Gastroesophageal sphincter (tissue), 4 donors: ENCODE measurements around the gene TENM3. TPM values are rescaled to one million over a fixed set of nuclear protein-coding genes. Genes with fewer than 3 reads are reported as not detected.

Experiments
- ATAC-seq: fragments of 150-250 bp; one replicate; pipeline ENCODE4 v1.9.1; 2016; ENCODE audit warnings: mild to moderate bottlenecking, moderate library complexity
- H3K27ac ChIP-seq, 4 donors: fragments of 200-600 bp; sonication (generic) in 3 of 4; 1 replicate in 3 of 4; 2 replicates in 1 of 4; pipeline ENCODE4 v1.5.1; 2016 to 2019
- H3K27me3 ChIP-seq: fragments of 200-600 bp; sonication (generic); one replicate; pipeline ENCODE4 v1.5.1; 2019
- H3K36me3 ChIP-seq, 2 donors: fragments of 200-600 bp; sonication (generic); one replicate each; pipeline ENCODE4 v1.5.1; 2019; ENCODE audit warnings: control low read depth in 1 of 2
- H3K4me1 ChIP-seq, 3 donors: fragments of 200-600 bp; sonication (generic); 1 replicate in 2 of 3; 2 replicates in 1 of 3; pipeline ENCODE4 v1.5.1; 2016 to 2019; ENCODE audit warnings: control low read depth in 2 of 3
- H3K4me3 ChIP-seq, 2 donors: fragments of 200-600 bp; sonication (generic); one replicate each; pipeline ENCODE4 v1.5.1; 2019; ENCODE audit warnings: mild to moderate bottlenecking in 1 of 2, moderate library complexity in 1 of 2
- H3K9me3 ChIP-seq, 3 donors: fragments of 200-600 bp; sonication (generic); one replicate each; pipeline ENCODE4 v1.5.1; 2017 to 2019; ENCODE audit warnings: control low read depth in 2 of 3
- EP300 ChIP-seq: sonication (generic); formaldehyde crosslinking; IDR thresholded peaks from one replicate; pipeline ENCODE4 v1.6.1; 2017; ENCODE audit warnings: antibody characterized with exemption, mild to moderate bottlenecking
- POLR2A ChIP-seq, 2 donors: fragments of 450-650 bp; IDR thresholded peaks; one replicate each; pipeline ENCODE4 v1.6.1; 2017; ENCODE audit warnings: antibody characterized with exemption in 2 of 2, mild to moderate bottlenecking in 2 of 2, moderate library complexity in 1 of 2
- POLR2AphosphoS5 ChIP-seq: sonication (generic); formaldehyde crosslinking; IDR thresholded peaks from one replicate; pipeline ENCODE4 v1.6.1; 2017; ENCODE audit warnings: antibody characterized with exemption
- WGBS, 2 donors: methylation state at CpG; one replicate each; pipeline ENCODE4 v1.1.5; 2018; ENCODE audit warnings: low coverage in 1 of 2; 5-methylcytosine and 5-hydroxymethylcytosine counted together
- total RNA-seq, 4 donors: library from RNA; depleted of rRNA; stranded (reverse); fragments of >200 nt; gene quantifications; one replicate each; pipeline ENCODE4 v1.1.0, GENCODE V29; 2016
- TF ChIP-seq, protein P1 (sequence below), 4 experiments: fragments of 200-600 bp in 2 of 4; fragments of 450-650 bp in 2 of 4; sonication (generic) in 1 of 4; IDR thresholded peaks; one replicate each; pipeline ENCODE4 v1.5.1; 2017 to 2019; ENCODE audit warnings: antibody characterized with exemption in 4 of 4, mild to moderate bottlenecking in 2 of 4, moderate library complexity in 2 of 4

Gene TENM3
- total RNA-seq, 4 donors from 2014 or later, result 8.2 to 39.9 (median 15.8) TPM

DNA sequence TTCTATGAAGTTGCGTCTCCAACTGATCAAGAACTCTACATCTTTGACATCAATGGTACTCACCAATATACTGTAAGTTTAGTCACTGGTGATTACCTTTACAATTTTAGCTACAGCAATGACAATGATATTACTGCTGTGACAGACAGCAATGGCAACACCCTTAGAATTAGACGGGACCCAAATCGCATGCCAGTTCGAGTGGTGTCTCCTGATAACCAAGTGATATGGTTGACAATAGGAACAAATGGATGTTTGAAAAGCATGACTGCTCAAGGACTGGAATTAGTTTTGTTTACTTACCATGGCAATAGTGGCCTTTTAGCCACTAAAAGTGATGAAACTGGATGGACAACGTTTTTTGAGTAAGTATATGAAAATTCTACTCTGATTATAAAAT is 511.7 kb downstream of the TENM3 start:
- WGBS, 2 donors, result 90 to 98% methylated on average over 2 to 5 of the region's 5 CpGs
- no peaks in the 10 kb centered on the region for H3K9me3 ChIP-seq
- no peak overlapping the region for H3K4me3 ChIP-seq
- H3K4me1 ChIP-seq, result no peaks in the 10 kb centered on the region
- H3K27me3 ChIP-seq, result no peaks in the 10 kb centered on the region
- ATAC-seq, result no peak
- peaks cover 0 to 15% of the 10 kb centered on the region in 2 donors for H3K36me3 ChIP-seq
- H3K27ac ChIP-seq, result no peak overlapping the region
- no peak for TF ChIP-seq POLR2AphosphoS5
- no peak for TF ChIP-seq EP300
- TF ChIP-seq, protein P1, sequence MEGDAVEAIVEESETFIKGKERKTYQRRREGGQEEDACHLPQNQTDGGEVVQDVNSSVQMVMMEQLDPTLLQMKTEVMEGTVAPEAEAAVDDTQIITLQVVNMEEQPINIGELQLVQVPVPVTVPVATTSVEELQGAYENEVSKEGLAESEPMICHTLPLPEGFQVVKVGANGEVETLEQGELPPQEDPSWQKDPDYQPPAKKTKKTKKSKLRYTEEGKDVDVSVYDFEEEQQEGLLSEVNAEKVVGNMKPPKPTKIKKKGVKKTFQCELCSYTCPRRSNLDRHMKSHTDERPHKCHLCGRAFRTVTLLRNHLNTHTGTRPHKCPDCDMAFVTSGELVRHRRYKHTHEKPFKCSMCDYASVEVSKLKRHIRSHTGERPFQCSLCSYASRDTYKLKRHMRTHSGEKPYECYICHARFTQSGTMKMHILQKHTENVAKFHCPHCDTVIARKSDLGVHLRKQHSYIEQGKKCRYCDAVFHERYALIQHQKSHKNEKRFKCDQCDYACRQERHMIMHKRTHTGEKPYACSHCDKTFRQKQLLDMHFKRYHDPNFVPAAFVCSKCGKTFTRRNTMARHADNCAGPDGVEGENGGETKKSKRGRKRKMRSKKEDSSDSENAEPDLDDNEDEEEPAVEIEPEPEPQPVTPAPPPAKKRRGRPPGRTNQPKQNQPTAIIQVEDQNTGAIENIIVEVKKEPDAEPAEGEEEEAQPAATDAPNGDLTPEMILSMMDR (IDR thresholded peaks at IDR 0.05), result no peak
- no peak for TF ChIP-seq POLR2A (IDR thresholded peaks at IDR 0.05)

DNA sequence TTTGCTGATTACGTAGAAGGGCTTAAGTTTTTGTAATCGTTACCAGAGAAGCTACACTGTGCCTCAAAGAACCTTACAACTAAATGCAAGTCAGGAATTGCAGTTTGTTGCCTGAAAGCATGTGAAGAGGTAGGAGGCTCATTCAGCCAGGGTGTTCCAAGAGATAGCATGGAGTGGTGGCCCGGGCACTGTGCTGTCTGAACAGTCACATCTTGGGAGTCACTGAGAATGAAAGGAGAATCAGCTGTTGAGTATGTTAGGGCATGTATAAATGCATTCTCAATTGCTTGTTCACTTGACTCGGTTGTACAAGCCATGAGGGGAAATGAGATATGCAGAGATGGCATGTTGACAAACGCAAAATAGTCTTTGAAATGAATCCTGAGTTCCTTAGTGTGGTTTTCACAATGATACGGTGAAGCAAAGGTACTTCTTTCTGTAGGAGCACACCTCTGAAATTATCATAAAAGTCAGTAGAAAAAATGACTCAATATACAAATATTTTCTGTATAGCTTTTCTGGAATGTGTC is 513.0 kb downstream of the TENM3 start:
- no peak for ATAC-seq

DNA sequence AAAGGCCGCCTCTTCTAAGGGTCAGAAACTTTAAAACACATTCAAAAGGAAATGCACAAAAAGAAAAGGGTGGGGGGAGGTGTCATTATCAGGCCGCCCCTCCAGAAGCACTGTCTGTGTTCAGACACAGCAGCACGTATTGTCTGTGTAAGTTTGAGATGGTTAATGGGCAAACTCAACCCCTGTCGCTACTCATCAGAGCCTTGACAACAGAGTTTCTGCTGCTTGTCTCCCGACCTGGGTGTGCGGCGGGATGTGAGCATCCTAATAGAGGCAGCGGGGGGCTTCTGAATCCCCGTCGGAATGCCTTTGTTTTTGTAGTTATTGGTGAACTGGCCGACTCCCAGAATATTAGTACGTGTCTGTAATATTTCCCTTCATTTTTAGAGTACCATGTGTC is 515.1 kb downstream of the TENM3 start:
- no peak for TF ChIP-seq POLR2AphosphoS5
- TF ChIP-seq, protein P1 (IDR thresholded peaks at IDR 0.05), result no peak
- no peak for TF ChIP-seq POLR2A (IDR thresholded peaks at IDR 0.05)
- TF ChIP-seq EP300, result no peak
- no peak overlapping the region for H3K27ac ChIP-seq
- no peak for ATAC-seq
- no peaks in the 10 kb centered on the region for H3K27me3 ChIP-seq
- no peak overlapping the region for H3K4me3 ChIP-seq
- H3K36me3 ChIP-seq, result peaks cover 0 to 15% of the 10 kb centered on the region in 2 donors
- H3K9me3 ChIP-seq, result no peaks in the 10 kb centered on the region
- WGBS, 2 donors, result 66 to 72% methylated on average over 10 to 12 of the region's 12 CpGs
- H3K4me1 ChIP-seq, result no peaks in the 10 kb centered on the region

More for the DNA sequence above, 513.0 kb downstream of the TENM3 start:
- WGBS, 2 donors, result 82 to 94% methylated on average over 5 to 6 of the region's 6 CpGs
- Histone ChIP-seq H3K4me3 (no peak overlapping the region), H3K27me3 (no peaks in the 10 kb centered on the region), H3K4me1 (no peaks in the 10 kb centered on the region), H3K9me3 (no peaks in the 10 kb centered on the region), H3K36me3 (peaks cover 0 to 15% of the 10 kb centered on the region in 2 donors), H3K27ac (no peak overlapping the region)
- TF ChIP-seq, protein P1 (IDR thresholded peaks at IDR 0.05), result no peak
- TF ChIP-seq EP300, result no peak
- no peak for TF ChIP-seq POLR2A (IDR thresholded peaks at IDR 0.05)
- no peak for TF ChIP-seq POLR2AphosphoS5

DNA sequence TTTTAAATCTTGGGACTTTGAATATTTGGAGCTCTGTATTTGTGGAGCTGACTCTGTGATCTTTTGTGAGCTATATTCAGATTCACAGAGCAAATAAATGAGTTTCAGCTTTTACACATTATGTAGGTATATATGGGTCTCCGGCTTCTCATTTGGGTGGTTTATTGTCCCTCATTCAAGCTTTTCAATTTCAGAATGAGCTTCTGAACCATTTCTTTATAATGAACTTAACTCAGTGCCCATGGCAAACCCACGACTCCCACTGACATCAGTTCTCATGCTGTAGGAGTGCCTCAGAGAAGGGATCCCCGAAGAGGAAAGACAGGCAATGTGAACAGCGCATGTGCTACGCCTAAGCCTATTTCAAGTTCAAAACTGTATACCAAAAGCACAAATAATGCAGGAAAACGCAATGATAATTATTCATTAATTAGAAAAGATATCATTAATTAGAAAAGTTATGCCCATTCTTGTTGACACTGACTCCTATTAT is 517.4 kb downstream of the TENM3 start:
- no peak for TF ChIP-seq POLR2AphosphoS5
- TF ChIP-seq, protein P1 (IDR thresholded peaks at IDR 0.05), result no peak
- no peak for TF ChIP-seq POLR2A (IDR thresholded peaks at IDR 0.05)
- TF ChIP-seq EP300, result no peak
- ATAC-seq, result no peak
- H3K36me3 ChIP-seq, result no peaks in the 10 kb centered on the region
- no peak overlapping the region for H3K27ac ChIP-seq
- no peaks in the 10 kb centered on the region for H3K4me1 ChIP-seq
- 87 to 93% methylated on average over 6 of the region's 6 CpGs for WGBS, 2 donors
- H3K9me3 ChIP-seq, result no peaks in the 10 kb centered on the region
- no peaks in the 10 kb centered on the region for H3K27me3 ChIP-seq
- no peak overlapping the region for H3K4me3 ChIP-seq

DNA sequence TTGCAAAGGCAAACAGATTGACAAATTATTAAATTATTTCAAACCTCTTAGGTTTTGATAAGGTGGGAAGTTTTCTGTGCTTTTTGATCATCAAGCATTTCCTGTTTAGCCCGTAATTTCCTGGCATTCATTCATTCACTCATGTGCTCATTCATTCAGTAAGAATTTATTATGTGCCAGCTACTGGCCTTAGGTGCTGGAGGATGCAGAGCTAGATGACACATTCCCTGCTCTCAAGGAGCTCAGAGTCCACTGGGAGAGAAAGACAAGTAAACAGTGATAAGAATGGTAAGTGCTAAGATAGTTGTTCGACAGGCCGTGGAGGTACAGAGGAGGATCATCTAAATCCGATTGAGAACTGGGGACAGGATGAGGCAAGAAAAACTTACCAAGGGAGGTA is 520.9 kb downstream of the TENM3 start:
- no peak for TF ChIP-seq POLR2A (IDR thresholded peaks at IDR 0.05)
- no peak for TF ChIP-seq POLR2AphosphoS5
- TF ChIP-seq, protein P1 (IDR thresholded peaks at IDR 0.05), result no peak
- TF ChIP-seq EP300, result no peak
- Histone ChIP-seq H3K27ac (no peak overlapping the region), H3K4me1 (no peaks in the 10 kb centered on the region), H3K27me3 (no peaks in the 10 kb centered on the region), H3K4me3 (no peak overlapping the region), H3K9me3 (no peaks in the 10 kb centered on the region), H3K36me3 (no peaks in the 10 kb centered on the region)
- no peak for ATAC-seq
- WGBS, 2 donors, result 63 to 90% methylated on average over 4 of the region's 4 CpGs
